Smooth muscle cell (in vitro differentiated cells): ENCODE data around the gene IRX2. TPM values are rescaled to one million over a fixed set of nuclear protein-coding genes. Genes with fewer than 3 reads are reported as not detected.

ENCODE experiments used
- DNase-seq: peaks from one replicate; lab custom pipeline; 2025; ENCODE audit not compliant: unreplicated experiment; lab: John Stamatoyannopoulos, UW
- H2AFZ ChIP-seq: fragments of 200-600 bp; sonication (generic); 2 replicates; pipeline ENCODE4 v1.6.0; 2016; ENCODE audit warnings: antibody characterized with exemption, low read depth, mild to moderate bottlenecking
- H3F3A ChIP-seq: fragments of 200-600 bp; sonication (generic); 2 replicates; pipeline ENCODE4 v1.6.0; 2017; ENCODE audit warnings: antibody characterized with exemption, low read depth
- H3K27ac ChIP-seq: fragments of 200-600 bp; sonication (generic); 2 replicates; pipeline ENCODE4 v1.5.1; 2016; ENCODE audit warnings: low read depth, mild to moderate bottlenecking
- H3K27me3 ChIP-seq: fragments of 200-600 bp; sonication (generic); 2 replicates; pipeline ENCODE4 v1.6.1; 2016; ENCODE audit warnings: low read depth, mild to moderate bottlenecking
- H3K36me3 ChIP-seq: fragments of 200-600 bp; sonication (generic); 2 replicates; pipeline ENCODE4 v1.5.1; 2016; ENCODE audit warnings: low read depth
- H3K4me1 ChIP-seq: fragments of 200-600 bp; sonication (generic); 2 replicates; pipeline ENCODE4 v1.5.1; 2016; ENCODE audit warnings: low read depth
- H3K4me2 ChIP-seq: fragments of 200-600 bp; sonication (generic); 2 replicates; pipeline ENCODE4 v1.6.0; 2016; ENCODE audit warnings: mild to moderate bottlenecking
- H3K4me3 ChIP-seq: fragments of 200-600 bp; sonication (generic); 2 replicates; pipeline ENCODE4 v1.5.1; 2016; ENCODE audit warnings: mild to moderate bottlenecking
- H3K79me2 ChIP-seq: fragments of 200-600 bp; sonication (generic); 2 replicates; pipeline ENCODE4 v1.6.0; 2016; ENCODE audit warnings: low read depth, mild to moderate bottlenecking
- H3K9ac ChIP-seq: fragments of 200-600 bp; sonication (generic); 2 replicates; pipeline ENCODE4 v1.6.0; 2016; ENCODE audit warnings: low read depth
- H3K9me3 ChIP-seq: fragments of 200-600 bp; sonication (generic); replicated peaks from 2 replicates; pipeline ENCODE4 v1.5.1; 2016; ENCODE audit warnings: low read depth
- H4K20me1 ChIP-seq: fragments of 200-600 bp; sonication (generic); 2 replicates; pipeline ENCODE4 v1.6.0; 2016; ENCODE audit warnings: low read depth
- CTCF ChIP-seq: fragments of 200-600 bp; sonication (generic); IDR thresholded peaks from 2 replicates; pipeline ENCODE4 v1.5.1; 2017; ENCODE audit warnings: borderline replicate concordance, mild to moderate bottlenecking, antibody characterized with exemption; ENCODE audit not compliant: insufficient read depth, poor library complexity, severe bottlenecking
- WGBS: methylation state at CpG from one replicate; pipeline ENCODE4 v1.1.7; 2016; ENCODE audit warnings: low lambda C conversion rate; 5-methylcytosine and 5-hydroxymethylcytosine counted together
- polyA plus RNA-seq: library from polyadenylated mRNA; unstranded; fragments of >200 nt; fragmentation: Nextera tagmentation; extraction: Ambion mirVana; gene quantifications from 2 replicates; pipeline ENCODE4 v1.2.1, GENCODE V29; 2016
- total RNA-seq: library from RNA; depleted of rRNA; stranded (reverse); fragments of >200 nt; gene quantifications from 2 replicates; pipeline ENCODE4 v1.2.3, GENCODE V29; 2014

IRX2 gene
- total and polyA plus RNA-seq, 2 experiments from 2014 or later, result 0.67 to 1.1 TPM

GRCh38 chr5:2776337-2777302, 25.1 kb upstream of the IRX2 start:
- DNase-seq, result no peak
- peaks cover 3% of the 10 kb centered on the region for H3K27me3 ChIP-seq
- 83% methylated on average over 20 of the region's 20 CpGs for WGBS

GRCh38 chr5:2773327-2773726, 21.9 kb upstream of the IRX2 start:
- Histone ChIP-seq H3K4me1 (no peaks in the 10 kb centered on the region), H3F3A (no peaks in the 10 kb centered on the region), H3K9me3 (no peaks in the 10 kb centered on the region), H3K4me2 (no peak overlapping the region), H3K4me3 (no peak overlapping the region), H4K20me1 (no peaks in the 10 kb centered on the region), H3K9ac (no peak overlapping the region), H3K27me3 (peaks cover 3% of the 10 kb centered on the region), H3K79me2 (no peaks in the 10 kb centered on the region), H3K27ac (no peak overlapping the region), H2AFZ (no peak overlapping the region), H3K36me3 (no peaks in the 10 kb centered on the region)
- 86% methylated on average over 6 of the region's 6 CpGs for WGBS
- TF ChIP-seq CTCF, result no peak
- no peak for DNase-seq

More at GRCh38 chr5:2776337-2777302, 25.1 kb upstream of the IRX2 start:
- Histone ChIP-seq H3K4me2 (no peak overlapping the region), H3K79me2 (no peaks in the 10 kb centered on the region), H4K20me1 (no peaks in the 10 kb centered on the region), H3K36me3 (no peaks in the 10 kb centered on the region), H3K4me1 (no peaks in the 10 kb centered on the region), H2AFZ (no peak overlapping the region), H3K9ac (no peak overlapping the region), H3F3A (no peaks in the 10 kb centered on the region), H3K27ac (no peak overlapping the region), H3K4me3 (no peak overlapping the region), H3K9me3 (no peaks in the 10 kb centered on the region)
- no peak for TF ChIP-seq CTCF

GRCh38 chr5:2767089-2767488, 15.6 kb upstream of the IRX2 start:
- Histone ChIP-seq H3K4me1 (peaks cover under 1% of the 10 kb centered on the region), H4K20me1 (no peaks in the 10 kb centered on the region), H3K9ac (no peak overlapping the region), H3K27me3 (peaks cover 7% of the 10 kb centered on the region), H3K4me2 (no peak overlapping the region), H3K27ac (no peak overlapping the region), H3K4me3 (no peak overlapping the region), H3K79me2 (no peaks in the 10 kb centered on the region), H3K36me3 (no peaks in the 10 kb centered on the region), H2AFZ (no peak overlapping the region), H3K9me3 (no peaks in the 10 kb centered on the region), H3F3A (no peaks in the 10 kb centered on the region)
- DNase-seq, result no peak
- no peak for TF ChIP-seq CTCF
- 90% methylated on average over 6 of the region's 6 CpGs for WGBS

- H3K36me3 ChIP-seq, result no peaks in the 10 kb centered on the region
- H3K9me3 ChIP-seq, result no peaks in the 10 kb centered on the region
- no peaks in the 10 kb centered on the region for H3F3A ChIP-seq
- H4K20me1 ChIP-seq, result no peaks in the 10 kb centered on the region
- H3K4me2 ChIP-seq, result no peak overlapping the region
- H3K9ac ChIP-seq, result no peak overlapping the region
- peaks cover 7% of the 10 kb centered on the region for H3K4me1 ChIP-seq
- WGBS, result 95% methylated on average over 15 of the region's 15 CpGs
- no peak overlapping the region for H2AFZ ChIP-seq
- no peak for DNase-seq
- H3K27me3 ChIP-seq, result peaks cover 7% of the 10 kb centered on the region
- H3K4me3 ChIP-seq, result no peak overlapping the region
- no peaks in the 10 kb centered on the region for H3K79me2 ChIP-seq
- no peak overlapping the region for H3K27ac ChIP-seq
- TF ChIP-seq CTCF, result no peak
These were observed 13.1 kb upstream of the IRX2 start for GRCh38 chr5:2764581-2764980.
